Daoy (cell line): ENCODE results near the gene JUNB. TPM values are rescaled to one million over a fixed set of nuclear protein-coding genes. Genes with fewer than 3 reads are reported as not detected.
"Not testable (repeated sequence)": the region's sequence is repeated elsewhere in the genome, so short reads cannot be mapped to it uniquely, and the experiment has no call there.

ENCODE experiments used
- DNase-seq: peaks from one replicate; pipeline ENCODE4 v3.0.0-alpha.2; 2015; ENCODE audit warnings: low read depth
- total RNA-seq: library from RNA; depleted of rRNA; stranded (reverse); fragments of >200 nt; shearing (Covaris generic); gene quantifications from 2 replicates; pipeline ENCODE4 v1.2.3, GENCODE V29; 2014

JUNB gene
- total RNA-seq, 1 experiment from 2014 or later = 66.6 TPM

DNA sequence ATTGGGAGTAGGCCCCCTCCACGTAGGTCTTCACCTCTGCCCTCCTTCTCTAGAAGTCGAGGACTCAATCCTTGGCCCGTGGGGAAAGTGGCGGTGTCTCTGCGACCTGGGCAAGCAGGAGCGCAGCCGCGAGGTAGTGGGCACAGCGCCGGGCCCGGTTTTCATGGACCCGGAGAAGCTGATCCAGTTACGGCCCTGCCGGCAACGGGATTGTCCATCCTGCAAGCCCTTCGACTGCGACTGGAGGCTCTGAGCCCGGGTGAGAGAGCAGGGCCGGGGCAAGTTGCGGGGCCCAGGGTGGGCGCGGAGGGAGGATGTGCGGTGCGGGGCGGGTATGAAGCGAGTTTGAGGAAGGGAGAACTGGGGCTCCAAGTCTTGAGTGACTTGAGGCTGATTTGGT, 12.8 kb downstream of the JUNB start:
- no peak for DNase-seq

DNA sequence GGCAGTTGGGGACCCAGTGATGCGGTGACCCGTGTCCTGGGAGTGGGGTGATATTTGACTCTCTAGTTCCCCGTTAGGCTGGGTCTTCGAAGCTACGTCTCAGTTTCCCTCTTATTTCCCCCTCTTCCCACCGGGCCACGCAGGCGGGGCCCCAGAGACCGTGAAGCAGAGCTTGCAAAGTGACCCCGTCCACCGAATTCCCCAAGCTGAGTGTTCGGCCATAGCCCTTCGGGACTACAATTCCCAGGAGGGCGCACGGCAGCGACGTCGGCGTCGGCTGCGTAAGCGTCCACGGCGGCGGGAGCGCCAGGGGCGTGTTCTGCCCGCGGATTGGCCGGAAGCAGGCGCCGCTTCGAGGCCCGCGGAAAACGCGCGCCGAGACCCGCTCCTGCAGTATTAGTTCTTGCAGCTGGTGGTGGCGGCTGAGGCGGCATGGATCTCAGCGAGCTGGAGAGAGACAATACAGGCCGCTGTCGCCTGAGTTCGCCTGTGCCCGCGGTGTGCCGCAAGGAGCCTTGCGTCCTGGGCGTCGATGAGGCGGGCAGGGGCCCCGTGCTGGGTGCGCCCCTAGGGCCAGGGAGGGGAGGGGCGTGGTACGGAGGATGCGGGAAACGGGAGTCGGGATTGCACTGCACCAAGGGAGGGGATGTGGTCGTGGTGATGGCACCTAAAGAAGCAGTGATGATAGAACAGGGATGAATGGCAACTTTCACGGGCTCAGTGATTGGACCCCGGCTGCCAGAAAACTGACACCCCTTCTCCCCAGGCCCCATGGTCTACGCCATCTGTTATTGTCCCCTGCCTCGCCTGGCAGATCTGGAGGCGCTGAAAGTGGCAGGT, 15.2 kb downstream of the JUNB start, which contains the start of gene RNASEH2A:
RNASEH2A (plus strand) TSS at position 343 of the 840 bp plus-strand sequence; CDS start at position 433, 90 bp downstream.
- DNase-seq = peak; percentile 96

DNA sequence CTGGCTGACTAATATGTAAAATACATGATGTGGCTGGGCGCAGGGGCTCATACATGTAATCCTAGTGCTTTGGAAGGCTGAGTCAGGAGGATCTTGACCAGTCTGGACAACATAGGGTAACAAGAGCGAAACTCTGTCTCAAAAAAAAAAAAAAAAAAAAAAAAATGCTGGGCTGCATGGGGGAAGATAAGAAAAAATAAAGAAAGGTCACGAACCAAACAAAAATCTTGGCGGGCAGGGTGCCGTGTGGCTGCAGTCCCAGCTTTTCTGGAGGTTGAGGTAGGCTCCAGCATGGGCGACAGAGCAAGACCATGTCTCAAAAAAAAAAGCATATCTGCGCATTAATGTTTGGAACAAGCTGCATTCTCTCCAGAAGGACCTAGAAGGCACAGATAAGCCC, 23.8 kb downstream of the JUNB start:
- DNase-seq = no peak

DNA sequence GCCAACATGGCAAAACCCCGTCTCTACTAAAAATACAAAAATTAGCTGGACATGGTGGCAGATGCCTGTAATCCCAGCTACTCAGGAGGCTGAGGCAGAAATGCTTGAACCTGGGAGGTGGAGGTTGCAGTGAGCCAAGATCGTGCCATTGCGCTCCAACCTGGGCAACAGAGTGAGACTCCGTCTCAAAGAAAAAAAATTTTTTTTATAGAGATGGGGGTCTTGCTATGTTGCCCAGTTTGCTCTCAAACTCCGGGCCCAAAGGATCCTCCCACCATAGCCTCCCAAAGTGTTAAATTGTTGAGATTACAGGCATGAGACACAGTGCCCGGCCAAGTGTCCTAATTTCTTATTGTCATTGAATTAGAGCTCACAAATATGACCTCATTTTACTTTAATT, 25.9 kb downstream of the JUNB start:
- not testable (repeated sequence) for DNase-seq

DNA sequence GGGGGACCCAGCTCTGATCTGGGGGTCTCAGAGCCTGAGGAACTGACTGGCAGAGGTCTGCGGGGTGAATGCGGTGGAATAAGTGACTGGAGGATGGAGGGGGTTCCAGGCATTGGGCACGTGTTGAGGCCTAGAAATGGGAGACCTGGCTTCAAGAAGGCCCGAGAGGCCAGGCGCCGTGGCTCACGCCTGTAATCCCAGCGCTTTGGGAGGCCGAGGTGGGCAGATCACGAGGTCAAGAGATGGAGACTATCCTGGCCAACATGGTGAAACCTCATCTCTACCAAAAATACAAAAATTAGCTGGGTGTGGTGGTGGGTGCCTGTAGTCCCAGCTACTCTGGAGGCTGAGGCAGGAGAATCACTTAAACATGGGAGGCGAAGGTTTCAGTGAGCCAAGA, 26.5 kb downstream of the JUNB start:
- DNase-seq = not testable (repeated sequence)

DNA sequence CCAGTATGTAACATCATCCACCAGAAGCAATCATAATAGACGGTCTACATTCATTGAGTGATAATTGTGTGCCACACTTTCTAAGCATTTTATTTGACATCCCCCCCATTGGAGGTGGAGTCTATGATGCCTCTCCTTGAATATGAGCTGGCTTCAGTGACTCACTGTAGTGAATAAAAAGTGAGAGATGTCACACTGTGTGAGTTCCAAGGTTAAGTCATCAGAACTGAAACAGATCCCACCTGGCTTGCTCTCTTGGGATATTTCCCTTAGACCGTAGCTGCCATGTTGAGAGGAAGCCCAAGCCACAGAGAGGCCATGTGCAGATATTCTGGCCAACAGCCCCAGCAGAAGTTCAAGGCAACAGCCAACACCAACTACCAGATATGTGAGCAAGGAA, 30.5 kb downstream of the JUNB start:
- no peak for DNase-seq

DNA sequence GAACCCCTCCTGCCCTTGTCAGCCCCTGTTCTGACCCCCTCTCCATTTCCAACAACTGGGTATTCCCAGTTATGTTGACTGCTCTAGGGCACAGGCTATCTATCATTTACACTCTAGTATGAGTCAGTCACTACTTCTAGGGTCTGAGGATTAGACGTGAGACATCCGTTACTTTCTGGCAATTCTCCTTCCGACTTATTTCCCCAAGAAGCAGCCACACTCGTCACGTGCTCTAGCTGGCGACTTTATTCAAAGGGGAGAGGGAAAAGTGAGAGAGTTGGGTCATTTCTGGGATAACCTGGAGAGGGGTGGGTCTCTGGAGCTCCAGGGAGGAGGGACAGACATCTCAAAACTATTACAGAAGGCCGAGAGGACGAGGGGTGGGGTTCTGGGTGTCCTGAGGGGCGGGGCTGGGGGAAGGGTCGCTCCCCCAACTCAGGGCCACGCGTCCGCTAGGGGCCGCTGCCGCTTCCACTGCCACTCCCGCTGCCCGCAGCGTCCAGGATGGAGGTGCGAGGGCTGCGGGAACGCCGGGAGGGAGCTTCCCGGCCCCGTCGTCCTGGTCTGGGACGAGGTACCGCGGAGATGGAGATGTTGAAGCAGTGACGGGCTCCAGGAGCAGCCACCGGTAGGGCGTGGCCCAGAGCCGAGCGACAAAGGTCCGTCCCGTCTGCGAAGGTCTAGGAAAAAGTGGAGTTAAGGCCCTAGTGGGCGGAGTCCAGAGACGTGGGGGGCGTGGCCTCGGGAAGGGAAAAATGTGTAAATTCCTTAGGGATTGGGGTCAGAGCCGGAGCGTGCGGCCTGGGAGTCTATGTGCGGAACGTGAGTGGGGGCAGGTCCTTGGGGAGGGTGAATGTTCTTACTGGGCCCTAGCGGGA, 34.2 kb downstream of the JUNB start:
- DNase-seq = peak; percentile 61

DNA sequence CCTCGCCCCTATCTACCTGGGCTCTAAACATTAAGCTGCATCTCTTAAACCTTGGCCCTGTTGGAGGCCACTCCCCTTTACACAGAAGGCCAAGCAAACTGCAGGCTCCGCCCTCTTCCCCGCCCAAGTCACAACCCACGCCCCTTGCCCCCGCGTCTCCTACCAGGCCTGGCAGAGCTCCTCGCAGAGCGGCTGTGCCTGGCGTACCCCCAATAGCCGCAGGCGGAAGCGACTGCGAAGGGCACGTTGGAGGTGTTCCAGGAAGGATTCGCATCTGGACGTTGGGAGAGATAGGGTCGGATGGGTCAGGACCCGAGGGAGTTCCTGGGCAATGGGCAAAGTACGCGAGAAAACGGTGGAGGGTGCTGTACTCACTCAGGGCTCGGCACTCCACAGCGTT, 37.2 kb downstream of the JUNB start:
- peak; percentile 75 for DNase-seq

DNA sequence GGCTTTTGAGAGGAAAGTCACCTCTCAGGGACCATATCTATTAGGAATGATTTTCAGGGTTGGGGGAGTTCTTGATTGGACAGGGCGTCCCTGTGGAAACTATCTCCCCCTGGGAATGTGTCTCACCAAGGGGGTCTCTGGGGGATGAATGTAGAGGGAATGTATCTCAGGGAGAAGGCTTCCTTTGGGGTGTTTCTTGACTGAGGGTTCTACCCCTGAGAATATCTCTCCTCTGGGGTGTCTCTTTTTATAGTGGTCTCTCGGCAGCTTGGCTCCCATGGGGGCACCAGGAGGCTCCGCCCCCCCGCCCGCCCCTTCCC, 42.1 kb downstream of the JUNB start:
- DNase-seq = no peak

DNA sequence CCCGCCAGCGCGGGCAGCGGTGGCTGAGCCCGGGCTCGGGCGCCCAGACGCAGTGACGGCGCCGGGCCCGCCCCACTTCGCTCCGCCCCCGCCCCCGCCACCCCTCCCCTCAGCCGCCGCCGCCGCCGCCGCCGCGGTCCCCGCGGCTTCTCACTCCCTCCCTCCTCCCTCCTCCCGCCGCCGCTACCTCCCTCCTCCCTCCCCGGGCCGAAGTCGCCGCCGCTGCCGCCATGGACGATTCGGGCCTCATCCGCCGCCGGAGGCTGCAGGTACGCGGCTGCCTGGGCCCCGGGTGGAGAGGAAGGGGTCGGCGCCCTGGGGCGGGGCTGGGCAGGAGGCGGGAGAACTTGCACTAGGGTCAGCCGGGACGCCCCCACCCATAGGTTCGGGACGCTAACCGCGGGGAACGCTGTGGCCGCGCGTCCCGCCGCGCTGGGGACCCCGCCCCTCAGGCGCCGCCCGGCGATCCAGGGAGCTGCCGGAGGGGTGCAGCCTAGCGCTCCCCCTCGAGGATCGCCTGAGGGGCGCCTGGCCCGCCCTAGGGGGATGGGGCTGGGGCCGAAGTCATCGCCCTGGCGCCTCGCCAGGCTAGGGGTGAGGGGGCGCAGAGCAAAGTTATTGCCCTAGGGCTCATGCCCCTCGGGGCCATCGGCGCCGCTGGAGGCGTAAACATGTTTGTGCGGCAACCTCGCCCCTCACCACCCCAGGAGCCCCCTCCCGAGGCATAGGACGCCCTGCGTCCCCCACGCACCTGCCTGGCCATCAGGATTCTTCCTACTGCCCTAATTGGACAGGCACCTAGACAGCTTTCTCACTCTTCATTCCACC, 42.7 kb downstream of the JUNB start:
- DNase-seq = peak; percentile 63

DNA sequence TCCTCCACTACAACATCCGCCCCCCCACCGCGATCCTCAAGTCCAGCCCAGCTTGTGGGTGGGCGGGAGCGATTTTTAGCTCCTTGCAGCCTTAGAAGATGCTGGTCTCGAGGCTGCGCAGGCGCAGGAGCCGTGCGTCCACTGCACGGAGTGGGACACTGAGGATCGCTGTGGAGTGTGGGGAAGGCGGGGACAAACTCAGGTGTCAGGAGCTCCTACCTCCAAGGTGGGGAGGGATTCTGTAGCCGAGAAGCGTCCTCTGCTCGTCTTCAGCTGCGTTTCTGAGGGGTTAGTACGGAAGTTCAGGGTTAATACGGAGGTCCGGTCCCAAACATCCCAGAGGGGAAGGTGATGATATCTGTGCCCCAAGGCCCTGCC, 43.3 kb downstream of the JUNB start, which contains the start of gene RTBDN:
RTBDN (minus strand) TSS at position 14 of the 378 bp plus-strand sequence. CDS start 4,600 bp downstream, outside the sequence.
- peak; percentile 66 for DNase-seq

DNA sequence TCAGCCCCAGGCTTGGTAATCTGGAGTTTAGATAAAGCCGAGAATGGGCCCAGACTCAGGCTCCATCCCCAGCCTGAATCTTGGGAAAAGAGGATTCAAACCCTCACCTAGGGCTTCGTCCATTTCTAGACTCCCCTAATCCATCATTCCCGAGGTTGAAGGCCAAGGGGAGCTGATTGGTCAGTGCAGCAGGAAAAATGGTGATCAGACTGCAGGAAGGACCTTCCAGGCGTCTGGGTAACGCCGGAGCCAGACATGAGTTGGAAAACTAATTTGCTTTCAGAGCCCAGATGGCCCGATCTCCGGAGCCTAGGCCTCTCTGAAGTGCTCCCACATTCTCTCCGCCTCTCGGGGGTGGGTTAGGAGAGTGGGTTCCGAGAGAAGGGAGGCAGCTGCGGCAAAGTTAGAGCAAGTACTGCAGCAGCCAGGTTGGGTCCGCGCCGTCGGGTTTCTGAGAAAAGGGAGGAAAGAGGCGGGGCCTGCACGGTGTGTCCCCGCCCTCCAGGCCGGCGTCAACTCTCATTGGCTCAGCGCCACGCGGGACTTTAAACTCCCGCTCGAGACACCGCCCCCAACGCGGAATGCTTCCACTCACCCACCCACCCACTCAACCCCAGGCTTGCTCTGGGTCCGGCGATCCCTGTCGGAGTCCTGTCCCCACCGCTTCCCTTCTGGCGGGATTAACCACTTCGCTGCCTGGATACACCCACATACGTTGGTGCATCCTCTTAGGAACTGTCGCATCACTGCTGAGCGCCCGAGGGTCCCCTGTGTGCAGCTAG, 43.9 kb downstream of the JUNB start:
- DNase-seq = peak; percentile 54

DNA sequence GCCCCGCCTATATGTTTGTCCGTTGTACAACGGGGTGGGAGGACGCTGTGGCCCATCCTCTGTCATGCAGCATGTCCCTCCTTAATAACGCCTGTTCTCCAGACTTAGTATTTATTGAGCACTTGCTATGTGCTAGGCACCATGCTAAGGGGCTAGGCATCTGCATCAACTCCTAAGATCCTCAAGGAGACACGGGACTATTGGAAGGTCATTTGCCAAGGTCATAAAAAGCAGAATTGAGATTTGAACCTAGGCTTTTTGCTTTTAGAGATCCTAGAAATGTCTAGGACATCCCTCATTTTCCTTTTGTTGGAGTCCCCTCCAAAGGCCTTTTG, 45.2 kb downstream of the JUNB start:
- no peak for DNase-seq

DNA sequence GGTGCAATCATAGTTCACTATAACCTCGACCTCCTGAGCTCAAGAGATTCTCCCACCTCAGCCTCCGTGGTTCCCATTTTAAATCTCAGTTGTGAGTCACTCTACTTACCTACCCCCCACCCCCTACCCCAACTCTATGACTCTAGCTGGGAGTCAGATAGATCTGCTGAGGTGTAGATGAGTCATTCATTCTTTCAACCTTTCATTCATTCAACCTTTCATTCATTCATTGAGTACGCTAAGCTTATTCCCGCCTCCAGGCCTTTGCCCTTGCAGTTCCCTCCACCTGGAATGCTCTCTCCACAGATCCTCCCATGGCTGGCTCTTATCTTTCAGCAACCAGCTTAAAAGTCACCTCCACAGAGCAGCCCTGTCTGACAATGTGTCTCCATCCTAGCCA, 45.9 kb downstream of the JUNB start:
- DNase-seq = peak; percentile 65

DNA sequence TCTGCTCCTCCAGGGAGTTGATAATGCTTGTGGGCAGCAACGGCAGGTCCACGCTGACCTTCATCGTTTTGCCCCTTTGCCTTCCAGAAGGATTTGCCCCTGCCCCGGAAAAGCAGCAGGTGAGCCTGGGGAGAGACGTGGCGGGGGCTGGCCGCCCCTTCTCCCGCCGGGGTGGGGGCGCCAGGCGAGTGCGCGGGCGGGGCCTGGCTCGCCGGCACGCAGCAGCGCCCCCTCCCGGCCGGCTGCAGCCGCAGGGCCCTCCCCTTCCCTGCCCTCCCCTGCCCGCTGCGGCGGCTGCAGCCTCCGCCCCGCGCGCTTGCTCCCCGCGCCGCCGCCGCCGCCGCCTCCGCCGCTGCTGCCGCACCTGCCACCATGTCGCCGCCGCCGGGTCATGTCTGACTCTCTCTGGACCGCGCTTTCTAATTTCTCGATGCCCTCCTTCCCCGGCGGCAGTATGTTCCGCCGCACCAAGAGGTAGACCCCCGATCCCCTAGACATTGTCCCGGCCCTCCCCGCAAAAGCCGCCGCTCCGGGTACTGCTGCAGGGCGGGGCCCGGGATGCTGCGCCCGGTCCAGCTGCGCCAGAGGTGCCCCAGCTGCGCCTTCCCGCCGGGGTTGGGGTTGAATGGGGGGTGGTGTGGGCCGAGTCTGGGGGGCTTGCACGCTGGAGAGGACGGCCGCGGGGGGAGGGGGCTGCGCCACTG, 47.0 kb downstream of the JUNB start, which contains the start of gene MAST1:
MAST1 (plus strand) TSS at position 334 of the 704 bp plus-strand sequence; CDS start at position 392, 58 bp downstream.
- peak; percentile 79 for DNase-seq

DNA sequence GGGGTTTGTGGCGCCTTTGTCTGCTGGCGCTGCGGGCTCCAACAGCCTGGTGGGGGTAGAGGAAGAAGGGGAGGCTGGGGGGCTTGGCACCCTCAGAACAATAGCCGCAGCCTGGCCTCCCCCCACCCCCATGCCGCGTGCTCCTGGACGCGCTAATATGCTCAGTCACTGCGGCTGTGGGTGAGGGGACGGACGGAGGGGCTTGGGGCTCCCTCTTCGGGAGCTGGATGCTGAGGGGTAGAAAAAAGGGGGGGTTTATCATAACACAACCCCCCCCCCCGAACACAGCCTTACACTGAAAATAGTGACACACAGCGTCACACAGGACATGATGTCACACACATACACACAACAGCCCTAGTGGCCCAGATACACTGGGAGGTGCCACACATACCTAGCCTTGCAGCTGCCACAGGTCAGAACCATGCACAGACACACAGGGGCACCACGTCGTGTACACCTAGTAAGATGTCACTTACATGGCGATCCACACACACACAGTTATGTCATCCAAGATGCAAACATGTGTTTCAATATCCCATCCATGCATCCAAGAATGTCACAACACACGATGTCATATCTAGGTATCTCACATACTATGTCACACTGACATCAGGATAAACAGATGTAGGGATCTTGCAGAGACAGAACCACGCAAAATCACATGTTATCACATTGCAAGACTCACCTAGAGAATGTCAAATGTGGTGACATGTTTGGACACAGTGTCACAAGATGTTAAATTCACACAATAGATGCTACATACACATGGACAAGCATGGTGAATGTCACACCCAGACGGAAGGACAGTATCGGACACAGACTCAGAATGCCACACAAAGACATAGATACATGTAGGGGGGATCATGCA, 47.8 kb downstream of the JUNB start:
- no peak for DNase-seq

DNA sequence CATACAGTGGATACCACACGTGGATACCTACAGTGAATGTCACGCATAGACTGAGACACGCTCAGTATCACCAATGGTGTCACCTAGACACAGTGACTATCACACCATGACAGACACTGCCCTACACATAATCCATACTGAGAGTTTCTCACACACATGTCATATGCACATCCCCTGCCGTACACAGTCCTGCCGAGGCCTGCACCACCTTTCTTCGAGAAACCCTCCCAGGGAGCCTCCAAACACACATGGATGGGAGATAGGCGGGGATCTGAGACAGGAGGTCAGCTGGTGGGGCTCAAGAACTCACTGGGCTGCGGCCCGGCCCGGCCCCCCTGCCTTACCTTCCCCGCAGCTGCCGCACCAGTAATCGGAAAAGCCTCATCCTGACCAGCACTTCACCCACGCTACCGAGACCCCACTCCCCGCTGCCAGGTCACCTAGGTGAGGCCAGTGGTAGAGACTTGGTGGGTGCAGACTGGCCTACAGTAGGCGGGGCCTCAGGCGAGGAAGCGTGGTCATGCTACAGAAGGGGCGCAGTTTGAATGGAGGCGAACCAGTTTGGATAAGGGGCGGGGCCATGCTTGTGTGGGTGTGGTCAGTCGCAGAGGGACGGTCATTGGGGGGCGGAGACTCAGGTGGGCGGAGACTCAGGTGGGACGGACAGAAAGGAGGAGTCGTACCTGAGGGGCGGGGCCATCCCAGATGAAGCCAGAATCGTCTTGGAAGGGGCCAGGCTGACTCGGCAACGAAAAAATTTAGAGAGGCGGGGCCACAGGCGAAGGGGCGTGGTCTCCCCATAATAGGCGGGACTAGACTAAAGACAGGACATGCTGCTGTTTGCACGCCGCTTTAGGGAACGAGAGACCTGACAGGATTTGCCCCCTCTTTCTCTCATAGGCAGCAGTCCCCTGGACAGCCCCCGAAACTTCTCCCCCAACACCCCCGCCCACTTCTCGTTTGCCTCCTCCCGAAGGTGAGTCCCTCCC, 49.1 kb downstream of the JUNB start:
- peak; percentile 96 for DNase-seq

DNA sequence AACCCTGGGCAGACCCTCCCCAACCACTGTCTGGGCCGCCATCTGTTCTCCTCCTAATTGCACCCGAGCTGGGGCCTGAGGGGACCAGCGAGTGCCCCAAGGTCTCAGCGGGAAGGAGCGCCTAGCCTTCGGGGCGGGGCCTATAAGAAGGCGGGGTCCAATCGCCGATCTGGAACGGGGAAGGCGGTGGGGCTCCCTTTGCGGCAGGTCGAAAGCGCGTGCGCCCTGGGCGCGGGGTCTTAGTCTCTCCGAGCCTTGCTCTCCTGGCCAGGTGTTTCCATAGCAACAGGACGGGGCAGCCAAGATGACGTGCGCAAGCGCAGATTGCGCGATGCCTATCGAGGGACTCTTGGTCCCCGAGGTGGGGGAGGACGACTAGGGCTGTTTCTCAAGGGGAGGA, 49.8 kb downstream of the JUNB start:
- DNase-seq = peak; percentile 61
